Measurements from ENCODE around the gene SBK2. TPM values are rescaled to one million over a fixed set of nuclear protein-coding genes. Genes with fewer than 3 reads are reported as not detected.

Gene SBK2, protein sequence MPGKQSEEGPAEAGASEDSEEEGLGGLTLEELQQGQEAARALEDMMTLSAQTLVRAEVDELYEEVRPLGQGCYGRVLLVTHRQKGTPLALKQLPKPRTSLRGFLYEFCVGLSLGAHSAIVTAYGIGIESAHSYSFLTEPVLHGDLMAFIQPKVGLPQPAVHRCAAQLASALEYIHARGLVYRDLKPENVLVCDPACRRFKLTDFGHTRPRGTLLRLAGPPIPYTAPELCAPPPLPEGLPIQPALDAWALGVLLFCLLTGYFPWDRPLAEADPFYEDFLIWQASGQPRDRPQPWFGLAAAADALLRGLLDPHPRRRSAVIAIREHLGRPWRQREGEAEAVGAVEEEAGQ
- total RNA-seq: not detected

DNA sequence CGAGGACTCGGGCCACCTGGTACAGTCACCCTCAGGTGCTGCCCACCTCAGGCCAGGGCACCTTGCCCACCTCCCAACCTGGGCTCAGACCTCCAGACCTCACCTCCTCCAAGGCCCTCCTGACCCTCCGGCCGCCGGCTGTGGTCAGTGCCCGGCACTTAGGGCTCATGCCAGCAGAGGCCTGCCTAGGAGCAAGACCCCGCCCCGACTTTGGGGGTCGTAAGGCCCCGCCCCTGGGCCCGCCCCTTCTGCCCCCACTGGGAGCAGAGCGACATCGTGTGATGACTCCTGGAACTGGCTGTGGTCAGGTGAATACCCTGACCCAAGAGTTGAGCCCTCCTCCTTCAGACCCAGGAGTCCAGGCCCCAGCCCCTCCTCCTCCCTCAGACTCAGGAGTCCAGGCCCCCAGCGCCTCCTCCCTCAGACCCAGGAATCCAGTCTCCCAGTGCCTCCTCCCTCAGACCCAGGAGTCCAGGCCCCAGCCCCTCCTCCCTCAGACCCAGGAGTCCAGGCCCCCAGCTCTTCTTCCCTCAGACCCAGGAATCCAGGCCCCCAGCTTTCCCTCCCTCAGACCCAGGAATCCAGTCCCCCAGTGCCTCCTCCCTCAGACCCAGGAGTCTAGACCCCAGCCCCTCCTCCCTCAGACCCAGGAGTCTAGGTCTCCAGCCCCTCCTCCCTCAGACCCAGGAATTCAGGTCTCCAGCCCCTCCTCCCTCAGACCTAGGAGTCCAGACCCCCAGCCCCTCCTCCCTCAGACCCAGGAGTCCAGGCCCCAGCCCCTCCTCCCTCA is at the start of gene SBK2:
Gene SBK2, minus strand, starts transcription at position 183 of the 790 bp plus-strand sequence. CDS start 839 bp downstream, outside the sequence.

DNA sequence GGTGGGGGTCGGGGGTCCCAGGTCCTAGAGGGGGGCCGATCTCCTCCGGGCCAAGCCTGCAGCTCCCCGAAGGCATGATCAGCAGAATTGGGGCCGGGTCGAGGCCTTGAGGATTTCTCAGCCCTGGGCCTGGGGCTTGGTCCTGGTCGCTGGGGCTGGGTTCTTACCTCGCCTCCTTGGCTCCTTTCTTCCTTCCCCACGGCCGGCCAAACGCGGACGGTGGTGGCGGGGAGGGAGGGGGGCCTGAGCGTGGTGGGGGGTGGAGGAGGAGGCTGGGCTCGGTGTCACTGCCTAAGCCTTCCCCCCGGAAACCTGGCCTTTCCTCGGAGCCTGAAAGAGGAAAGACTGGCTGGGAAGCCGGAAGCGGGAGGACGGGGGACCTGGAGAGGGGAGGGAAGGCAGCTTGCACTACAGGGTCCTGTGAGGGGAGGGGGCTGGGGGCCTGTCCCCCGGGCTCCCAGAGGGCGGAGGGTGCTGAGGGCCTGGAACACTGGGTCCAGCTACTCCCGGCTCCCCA is 43.8 kb upstream of the SBK2 start, which contains the start of gene ZNF579:
Gene ZNF579, minus strand, starts transcription at position 221 of the 517 bp plus-strand sequence. CDS start 1,209 bp downstream, outside the sequence.

DNA sequence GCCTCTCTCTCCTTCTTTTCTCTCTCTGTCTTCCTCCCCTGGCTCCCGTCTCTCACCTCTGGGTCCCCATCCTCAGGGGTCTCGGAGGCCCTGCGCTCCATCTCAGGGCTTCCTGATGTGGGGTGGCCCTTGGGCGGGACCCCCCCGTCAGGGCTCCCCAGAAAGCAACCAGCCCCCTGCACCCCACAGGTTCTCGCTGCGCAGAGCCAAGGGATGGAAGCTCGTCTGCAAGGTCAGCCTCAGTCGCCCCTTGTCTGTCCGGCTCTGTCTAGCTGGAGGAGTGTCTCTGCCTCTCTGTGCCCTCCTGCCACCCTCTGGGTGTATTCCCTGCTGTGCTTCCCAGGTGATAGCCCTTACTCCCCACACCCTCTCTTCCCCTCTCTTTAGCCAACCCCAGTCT is 8.5 kb upstream of the SBK2 start, which contains the start of gene SBK3:
Gene SBK3, minus strand, starts transcription at position 101 of the 400 bp plus-strand sequence. Its CDS starts 0 bp downstream, at position 101.

DNA sequence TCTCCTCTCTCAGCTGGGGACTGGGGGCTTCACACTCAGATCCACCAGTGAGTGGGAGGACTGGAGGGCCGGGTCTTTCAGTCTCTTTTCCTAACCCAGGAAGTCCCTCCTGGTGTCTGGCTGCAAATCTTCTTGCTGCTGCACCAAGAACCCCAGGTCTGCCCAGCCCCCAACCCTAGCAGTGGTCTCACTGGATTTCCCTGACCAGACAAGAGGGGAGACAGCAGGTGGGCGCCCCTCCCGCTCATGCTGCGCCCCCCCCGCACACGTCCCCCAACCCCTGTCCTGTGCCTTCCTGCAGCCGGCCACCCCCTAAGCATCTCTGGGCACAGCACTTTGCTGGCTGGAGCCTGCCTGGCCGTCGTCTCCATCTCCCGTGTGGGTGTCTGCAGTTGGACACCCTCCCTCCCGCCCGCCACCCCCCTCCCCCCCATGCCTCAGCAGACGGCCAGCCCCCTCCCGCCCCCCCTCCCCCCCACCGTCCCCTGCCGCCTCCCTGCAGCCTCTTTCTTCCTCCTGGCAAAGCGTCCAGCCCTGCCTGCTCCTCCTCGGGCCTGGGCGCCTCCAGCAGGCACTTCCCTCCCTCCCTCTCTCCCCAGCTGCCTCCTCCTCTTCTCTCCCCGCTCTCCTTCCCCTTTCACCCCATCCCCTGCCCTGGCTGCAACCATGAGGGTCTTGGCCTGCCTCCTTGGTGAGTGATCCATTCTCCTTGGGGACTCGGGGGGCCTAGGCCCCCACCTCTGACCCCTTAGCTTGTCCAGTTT is 48.8 kb downstream of the SBK2 start, which contains the start of gene SSC5D:
Gene SSC5D, plus strand, starts transcription at position 513 of the 764 bp plus-strand sequence. Its CDS starts 154 bp downstream, at position 667.

DNA sequence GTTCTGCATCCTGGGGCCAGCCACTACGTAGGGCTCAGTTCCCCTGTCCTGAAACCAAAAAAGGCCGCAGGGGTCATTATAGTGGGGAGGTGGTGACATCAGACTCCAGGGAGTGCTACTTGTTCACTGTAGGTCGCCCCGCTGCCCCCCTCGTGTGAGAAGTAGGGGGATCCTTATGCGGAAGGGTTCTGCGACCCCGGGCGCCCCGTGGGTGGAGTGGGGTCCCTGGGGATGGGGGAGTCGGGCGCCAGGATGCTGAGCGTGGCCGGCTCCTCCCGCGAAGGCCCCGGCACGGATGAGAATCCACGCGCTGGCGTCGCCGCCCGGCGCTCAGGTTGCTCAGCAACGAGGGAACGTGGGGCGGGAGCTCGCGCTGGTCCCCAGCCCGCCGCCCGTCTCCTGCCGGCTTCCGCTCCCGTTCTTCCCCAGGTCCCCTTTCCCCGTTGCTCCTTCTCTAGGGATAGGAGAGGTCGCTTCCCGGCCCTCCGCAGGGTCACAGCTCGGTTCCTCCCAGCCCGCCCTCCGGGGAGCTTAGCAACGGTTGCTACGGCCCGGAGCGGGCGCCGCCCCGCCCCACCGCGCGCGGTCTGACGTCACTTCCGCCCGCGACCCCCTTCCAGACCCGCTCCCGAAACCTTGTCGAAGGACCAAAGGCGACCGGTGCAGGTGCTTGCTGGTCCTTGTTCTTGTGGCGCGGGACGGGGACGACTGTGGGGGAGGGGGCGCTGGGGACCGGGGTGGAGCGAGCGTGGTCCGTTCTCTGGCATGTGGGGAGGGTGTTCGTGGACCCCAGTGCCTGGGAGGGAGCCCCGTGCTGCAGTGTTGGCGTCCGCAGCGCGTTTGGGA is 52.1 kb downstream of the SBK2 start, which contains the start of gene NAT14:
Gene NAT14, plus strand, starts transcription at position 596 of the 846 bp plus-strand sequence. CDS start 521 bp downstream, outside the sequence.

Other genes with a start within 250 kb of the SBK2 start
- under 1 TPM in 1 of 2 experiments, not detected in 1; 0.29 TPM for gene TMEM150B, start 211.8 kb downstream of the SBK2 start, total RNA-seq
- 10 to 100 TPM; 24.2 to 25.6 TPM for gene KMT5C, start 197.3 kb downstream of the SBK2 start, total RNA-seq
- under 1 TPM in 1 of 2 experiments, not detected in 1; 0.14 TPM for gene COX6B2, start 182.4 kb downstream of the SBK2 start, total RNA-seq
- gene GARIN5B, start 173.9 kb downstream of the SBK2 start, total RNA-seq: not detected
- gene IL11, start 166.7 kb downstream of the SBK2 start, total RNA-seq: under 1 TPM; 0.15 to 0.29 TPM
- gene TMEM190, start 160.3 kb downstream of the SBK2 start, total RNA-seq: not detected
- 10 to 100 TPM; 28.2 to 31.1 TPM for gene TMEM238, start 152.8 kb downstream of the SBK2 start, total RNA-seq
- 1,000 to 10,000 TPM; 3,962 to 3,998 TPM for gene RPL28, start 151.2 kb downstream of the SBK2 start, total RNA-seq
- gene UBE2S, start 129.3 kb downstream of the SBK2 start, total RNA-seq: 100 to 1,000 TPM; 146 to 148 TPM
- gene SHISA7, start 93.8 kb downstream of the SBK2 start, total RNA-seq: not detected
- 10 to 100 TPM; 15.7 to 16.6 TPM for gene ISOC2, start 75.5 kb downstream of the SBK2 start, total RNA-seq
- gene C19orf85, start 72.4 kb downstream of the SBK2 start, total RNA-seq: not detected
- 10 to 100 TPM in 1 of 2 experiments, 1 to 10 TPM in 1; 8.2 to 11.3 TPM for gene ZNF628, start 60.5 kb downstream of the SBK2 start, total RNA-seq
- 1 to 10 TPM; 8.7 to 8.8 TPM for gene NAT14, start 51.9 kb downstream of the SBK2 start, total RNA-seq
- gene SSC5D, start 48.7 kb downstream of the SBK2 start, total RNA-seq: under 1 TPM; 0.12 to 0.53 TPM
- gene SBK3, start 8.4 kb upstream of the SBK2 start, total RNA-seq: not detected
- gene ZNF579, start 43.7 kb upstream of the SBK2 start, total RNA-seq: 1 to 10 TPM; 6.4 to 7.8 TPM
- gene FIZ1, start 62.4 kb upstream of the SBK2 start, total RNA-seq: 10 to 100 TPM; 14.7 to 16.3 TPM
- gene ZNF524, start 63.2 kb upstream of the SBK2 start, total RNA-seq: 10 to 100 TPM; 33.7 to 35.0 TPM
- 10 to 100 TPM; 16.1 to 16.2 TPM for gene ZNF865, start 68.5 kb upstream of the SBK2 start, total RNA-seq
- 1 to 10 TPM; 7.2 to 8.1 TPM for gene ZNF784, start 87.4 kb upstream of the SBK2 start, total RNA-seq
- gene ZNF580, start 103.9 kb upstream of the SBK2 start, total RNA-seq: 10 to 100 TPM; 41.8 to 50.6 TPM
- 10 to 100 TPM; 39.1 to 39.3 TPM for gene ZNF581, start 106.5 kb upstream of the SBK2 start, total RNA-seq
- gene CCDC106, start 111.1 kb upstream of the SBK2 start, total RNA-seq: 1 to 10 TPM; 8.8 to 8.9 TPM
- gene U2AF2, start 117.9 kb upstream of the SBK2 start, total RNA-seq: 100 to 1,000 TPM; 221 to 225 TPM
- 10 to 100 TPM; 55.7 to 56.8 TPM for gene EPN1, start 138.1 kb upstream of the SBK2 start, total RNA-seq
- gene NLRP9, start 201.3 kb upstream of the SBK2 start, total RNA-seq: not detected
- not detected for gene RFPL4A, start 222.0 kb upstream of the SBK2 start, total RNA-seq
- gene RFPL4AL1, start 232.0 kb upstream of the SBK2 start, total RNA-seq: not detected

Data from activated naive CD4-positive, alpha-beta T cell treated with anti-CD3 and anti-CD28 coated beads, Interleukin-2, amount 10 ng/mL, durations not matched to agents 5 hours and 36 hours (primary cell).